CD4-positive, alpha-beta T cell treated with Interleukin-15 for 1 hour (primary cell): ENCODE measurements around the gene TMEM217.
A peak's percentile ranks its signal among the peaks of the same experiment; 100 is the strongest.
"Not testable (repeated sequence)": the region's sequence is repeated elsewhere in the genome, so short reads cannot be mapped to it uniquely, and the experiment has no call there.

Experiments
- DNase-seq: peaks from one replicate; pipeline ENCODE4 v3.0.0-alpha.2; 2020

Gene TMEM217

DNA sequence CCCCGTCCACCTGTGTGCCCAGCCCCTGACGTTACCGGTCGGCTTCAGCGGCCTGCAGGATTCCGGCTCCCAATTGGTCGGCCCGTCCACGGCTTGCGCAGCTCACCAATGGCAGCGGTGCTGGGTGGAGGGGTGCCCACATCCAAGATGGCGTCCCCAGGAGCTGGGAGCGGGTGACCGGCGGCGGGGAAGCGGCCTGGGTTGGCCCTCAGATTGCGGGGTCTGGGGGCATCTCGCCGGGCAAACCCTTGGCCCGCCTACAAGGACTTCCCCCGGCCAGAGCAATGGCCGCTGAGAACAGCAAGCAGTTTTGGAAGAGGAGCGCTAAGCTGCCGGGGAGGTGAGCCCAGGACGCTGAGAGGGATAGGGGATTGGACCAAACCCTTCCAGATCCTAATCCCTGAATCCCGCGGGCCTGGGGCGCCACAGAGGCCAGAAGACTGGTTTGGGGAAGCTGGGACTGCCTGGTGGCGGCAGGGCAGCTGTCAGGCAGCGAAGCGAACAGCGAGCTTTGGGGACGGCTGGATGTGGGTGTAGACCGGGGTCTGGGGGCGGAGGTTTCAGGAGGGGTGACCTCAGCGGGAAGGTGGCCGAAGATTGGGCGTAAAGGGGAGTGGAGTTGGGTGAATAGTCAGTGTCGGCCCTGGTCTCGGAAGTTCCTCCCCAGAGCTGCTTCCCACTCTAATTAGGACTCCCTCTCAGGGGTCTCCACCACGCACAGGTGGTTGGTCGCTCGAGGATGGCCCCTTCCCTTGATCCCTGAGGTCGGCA, at the start of gene TMEM217, which contains the start of gene TBC1D22B:
TMEM217 (minus strand) TSS at position 511 of the 771 bp plus-strand sequence. CDS start 39,114 bp downstream, outside the sequence.
TBC1D22B (plus strand) TSS at position 139 of the 771 bp plus-strand sequence; CDS start at position 285, 146 bp downstream.
- DNase-seq, result peak; percentile 94

DNA sequence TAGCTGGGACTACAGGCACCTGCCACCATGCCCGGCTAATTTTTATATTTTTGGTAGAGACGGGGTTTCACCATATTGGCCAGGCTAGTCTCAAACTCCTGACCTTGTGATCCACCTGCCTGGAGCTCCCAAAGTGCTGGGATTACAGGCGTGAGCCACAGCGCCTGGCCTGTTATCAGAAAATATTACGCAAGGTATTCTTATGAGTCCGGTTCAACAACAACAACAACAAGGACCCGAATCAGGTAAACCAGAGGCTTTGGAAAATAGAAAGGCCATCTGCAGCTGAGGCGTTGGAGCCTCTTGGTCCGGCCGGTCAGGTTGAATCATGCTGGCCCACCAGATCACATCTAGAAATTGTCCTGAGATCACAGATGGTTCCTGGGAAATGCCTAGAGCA, 49.5 kb upstream of the TMEM217 start:
- not testable (repeated sequence) for DNase-seq

DNA sequence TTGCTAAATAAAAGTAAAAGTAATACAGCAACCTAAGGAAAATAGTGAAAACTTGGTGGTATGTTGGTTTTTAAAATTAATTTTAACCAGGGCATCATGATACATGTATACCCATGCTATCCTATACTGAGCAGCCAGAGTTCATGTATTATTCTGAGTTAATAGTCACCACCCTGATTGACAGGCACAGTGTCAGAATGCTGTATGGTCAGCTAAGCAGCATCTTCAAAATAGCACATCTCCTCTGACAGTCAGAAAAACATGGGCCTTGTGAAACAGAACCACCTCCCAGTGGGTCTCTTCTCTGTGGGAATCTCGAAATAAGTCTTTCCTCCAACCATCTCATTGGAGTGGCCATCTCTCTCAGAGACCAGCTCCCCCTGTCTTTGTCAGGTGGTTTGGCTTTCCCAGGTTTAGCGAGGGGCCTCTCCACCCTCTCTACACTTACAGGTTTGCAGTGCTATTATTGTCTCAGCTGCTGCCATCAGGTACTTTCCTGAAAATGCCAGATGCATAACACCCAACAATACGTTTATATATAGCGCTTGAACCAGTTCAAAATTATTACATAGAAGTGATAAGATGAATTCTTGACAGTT, 48.8 kb upstream of the TMEM217 start:
- DNase-seq, result no peak

DNA sequence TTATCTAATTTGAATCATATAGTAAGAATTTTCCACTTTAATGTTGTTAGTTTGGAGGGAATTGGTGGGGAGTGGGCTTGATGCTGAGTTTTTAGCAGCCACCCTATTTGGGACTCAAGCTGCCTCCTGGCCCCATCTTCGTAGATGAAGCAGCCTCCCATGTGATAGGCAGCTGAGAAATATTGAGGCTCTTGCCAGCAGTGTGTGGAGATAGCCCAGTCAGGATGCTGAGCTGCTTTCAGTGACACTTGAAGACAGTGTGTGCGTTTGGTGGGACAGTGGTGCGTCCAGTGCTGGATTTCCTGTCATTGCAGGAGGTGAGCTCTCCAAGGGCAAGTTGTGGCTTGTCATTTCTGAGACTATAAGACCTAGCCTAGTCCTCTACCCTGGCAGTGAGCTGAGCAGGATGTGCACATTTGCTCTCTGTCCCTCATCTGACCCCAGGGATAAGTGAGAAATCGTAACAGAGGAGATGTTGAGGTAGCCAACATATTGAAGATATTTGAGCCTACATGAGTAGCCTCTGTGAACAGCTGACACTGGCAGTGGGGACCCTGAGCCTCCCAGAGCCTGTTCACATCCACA, 48.0 kb upstream of the TMEM217 start:
- DNase-seq, result no peak

DNA sequence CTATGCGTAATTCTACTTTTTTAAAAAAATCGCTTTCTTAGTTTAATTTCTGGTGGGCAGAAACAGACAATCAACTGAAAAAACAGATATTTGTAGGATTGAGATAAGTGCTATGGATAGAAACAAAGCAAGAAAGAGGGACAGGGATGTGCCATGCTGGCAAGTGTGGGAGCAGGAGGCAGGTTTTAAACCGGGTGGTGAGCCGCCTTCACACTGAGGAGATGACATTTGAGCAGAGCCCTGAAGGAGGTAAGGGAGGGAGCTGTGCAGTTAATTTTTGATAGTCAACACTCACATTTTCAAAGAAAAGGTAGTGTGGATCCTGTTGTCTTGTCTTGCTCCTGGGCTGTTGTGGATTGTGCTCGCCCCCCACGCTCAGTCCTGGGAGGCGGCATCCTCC, 46.8 kb upstream of the TMEM217 start:
- no peak for DNase-seq

DNA sequence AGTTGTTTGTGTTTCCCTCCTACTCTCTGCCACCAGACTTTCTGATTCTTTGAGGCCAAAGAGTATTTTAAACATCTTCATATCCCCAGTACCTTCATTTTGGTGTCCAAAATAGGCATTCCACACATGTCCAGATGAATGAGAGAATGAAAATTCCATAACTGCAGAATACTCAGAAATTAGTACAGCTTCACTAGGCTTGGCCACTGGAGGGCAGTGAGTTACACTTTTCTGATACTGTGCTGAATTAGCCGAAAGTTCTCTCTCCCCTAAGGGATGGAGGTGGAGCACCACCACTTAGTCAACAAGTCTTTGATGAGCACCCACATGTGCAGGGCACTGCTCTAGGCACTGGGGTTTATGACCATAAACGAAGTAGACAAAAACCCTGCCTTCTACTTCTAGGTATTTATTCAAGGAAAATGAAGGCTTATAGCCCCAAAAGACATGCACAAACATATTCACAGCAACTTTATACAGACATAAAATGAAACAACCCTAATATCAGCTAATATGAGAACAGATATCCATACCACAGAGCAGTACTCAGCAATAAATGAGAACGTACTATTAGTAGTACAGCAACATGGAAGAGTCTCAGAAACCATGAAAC, 46.1 kb upstream of the TMEM217 start:
- no peak for DNase-seq

DNA sequence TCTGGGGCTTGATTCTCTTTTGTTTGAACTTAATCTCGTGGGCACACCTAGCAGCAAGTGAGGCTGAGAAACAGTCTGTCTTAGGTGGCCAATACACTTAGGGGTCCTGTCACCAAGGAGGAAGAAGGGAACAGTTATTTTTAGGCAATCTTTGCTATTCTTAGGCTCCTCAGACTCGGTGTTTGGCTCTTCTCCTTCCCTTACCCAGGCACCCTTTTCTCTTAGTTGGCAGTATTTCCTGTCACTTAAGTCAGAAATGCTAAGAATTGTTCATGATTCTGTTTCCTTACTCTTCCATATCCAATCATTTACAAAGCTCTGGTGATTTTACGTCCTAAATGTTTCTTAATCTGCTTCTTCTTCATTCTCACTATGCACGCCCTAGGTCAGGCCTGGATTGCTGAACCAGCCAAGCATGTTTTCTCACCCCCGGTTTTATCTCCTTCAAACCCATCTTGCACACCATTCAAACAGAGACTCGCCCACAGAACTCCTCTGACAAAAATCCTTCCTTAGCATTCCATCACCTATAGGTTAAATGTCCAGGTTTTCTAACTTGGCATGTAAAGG, 45.2 kb upstream of the TMEM217 start:
- DNase-seq, result no peak

DNA sequence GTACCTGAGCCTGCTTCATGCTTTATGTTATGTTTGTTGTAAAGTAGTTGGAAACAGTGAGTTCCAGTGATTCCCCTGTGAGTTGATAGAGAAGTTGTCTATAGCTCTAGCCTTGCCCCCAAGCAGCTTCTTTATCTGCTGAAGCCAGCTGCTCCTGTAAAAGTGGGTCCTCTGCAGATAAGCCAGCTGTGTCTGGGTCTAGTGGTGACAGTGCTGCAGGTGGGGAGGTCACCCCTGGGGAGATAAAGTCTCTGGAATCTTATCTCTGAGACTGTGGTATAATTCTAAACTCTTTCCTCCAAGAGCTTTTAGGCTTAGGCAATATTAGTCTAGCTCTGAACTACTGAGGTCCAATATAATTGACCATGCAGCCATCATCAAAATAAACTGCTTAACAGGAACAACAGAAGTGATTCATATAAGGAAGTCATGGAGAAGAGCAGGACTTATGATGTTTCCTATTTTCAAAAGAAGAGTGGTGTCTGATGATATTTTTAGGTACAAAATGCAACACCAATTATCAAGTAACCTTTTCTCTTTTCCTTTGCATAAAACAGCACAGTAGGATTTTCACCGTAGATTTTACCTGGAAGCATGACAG, 44.2 kb upstream of the TMEM217 start:
- DNase-seq, result no peak

DNA sequence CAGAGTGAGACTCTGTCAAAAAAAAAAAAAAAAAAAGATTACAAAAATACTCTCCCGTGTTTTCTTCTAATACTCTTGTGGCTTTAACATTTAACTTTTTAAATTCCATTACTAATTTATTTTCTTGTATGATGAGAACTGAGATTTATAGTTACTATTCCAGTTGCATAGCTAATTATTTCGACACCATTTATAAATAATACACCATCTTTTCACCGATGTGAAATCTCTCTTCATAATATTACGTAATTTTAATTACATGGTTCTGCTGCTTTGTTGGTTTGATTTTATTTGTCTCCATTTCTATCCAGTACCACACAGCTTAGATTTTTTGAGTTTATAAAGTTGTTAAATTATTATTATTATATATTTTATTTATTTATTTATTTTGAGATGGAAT, 42.0 kb upstream of the TMEM217 start:
- no peak for DNase-seq

DNA sequence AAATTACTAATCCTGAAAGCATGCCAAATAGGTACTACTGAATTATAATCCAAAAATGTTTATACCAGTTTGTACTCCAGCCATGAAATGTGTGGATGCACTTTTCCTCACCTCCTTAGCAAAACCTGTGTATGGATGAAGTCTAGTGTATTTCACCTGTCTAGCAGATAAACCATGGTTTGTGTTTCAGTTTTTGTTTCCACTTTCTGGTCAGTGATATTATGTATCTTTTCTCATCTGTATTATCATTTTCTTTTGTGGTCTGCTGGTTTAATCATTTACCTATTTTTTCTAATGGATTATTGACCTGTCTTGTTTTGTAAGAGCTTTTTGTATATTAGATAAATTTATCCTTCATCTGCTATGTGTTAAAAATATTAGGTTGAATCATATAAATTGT, 41.0 kb upstream of the TMEM217 start:
- no peak for DNase-seq

DNA sequence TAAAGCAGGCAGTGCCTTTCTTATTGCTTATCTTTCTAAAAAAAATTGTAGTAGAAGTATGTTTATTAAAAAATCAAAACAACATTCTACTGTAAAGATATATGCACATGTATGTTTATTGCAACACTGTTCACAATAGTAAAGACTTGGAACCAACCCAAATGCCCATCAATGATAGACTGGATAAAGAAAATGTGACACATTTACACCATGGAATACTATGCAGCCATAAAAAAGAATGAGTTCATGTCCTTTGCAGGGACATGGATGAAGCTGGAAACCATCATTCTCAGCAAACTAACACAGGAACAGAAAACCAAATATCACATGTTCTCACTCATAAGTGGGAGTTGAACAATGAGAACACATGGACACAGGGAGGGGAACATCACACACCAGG, 39.7 kb upstream of the TMEM217 start:
- DNase-seq, result not testable (repeated sequence)

DNA sequence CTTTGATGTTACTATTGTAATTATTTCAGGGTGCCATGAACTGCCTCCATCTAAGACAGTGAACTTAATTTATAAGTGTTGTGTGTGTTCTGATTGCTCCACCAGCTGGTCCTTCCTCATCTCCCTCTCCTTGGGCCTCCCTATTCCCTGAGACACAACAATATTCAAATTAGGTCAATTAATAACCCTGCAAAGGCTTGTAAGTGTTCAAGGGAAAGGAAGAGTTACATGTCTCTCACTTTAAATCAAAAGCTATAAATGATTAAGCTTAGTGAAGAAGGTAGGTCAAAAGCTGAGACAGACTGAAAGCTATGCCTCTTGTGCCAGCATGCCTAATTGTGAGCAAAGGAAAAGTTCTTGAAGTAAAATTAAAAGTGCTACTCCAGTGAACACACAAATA, 35.5 kb upstream of the TMEM217 start:
- no peak for DNase-seq

DNA sequence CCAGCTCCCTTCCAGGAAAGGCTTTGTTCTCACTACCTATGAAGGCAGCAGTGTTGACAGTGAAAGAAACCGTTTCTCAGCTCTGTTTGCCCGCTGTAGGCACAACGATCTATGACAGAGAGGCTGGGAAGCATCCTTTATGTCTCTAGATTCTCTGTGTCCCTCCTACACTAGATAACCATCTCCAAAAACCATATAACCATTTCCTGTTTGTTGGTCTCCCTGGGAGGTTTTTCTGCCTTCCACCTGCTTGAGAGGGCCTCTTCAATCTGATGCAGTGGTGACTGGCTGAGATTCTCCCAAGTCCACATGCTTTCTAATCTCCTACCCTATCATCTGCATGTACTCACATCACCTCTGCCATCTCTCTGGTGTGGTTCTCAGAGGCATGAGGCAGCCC, 32.0 kb upstream of the TMEM217 start:
- DNase-seq, result no peak

DNA sequence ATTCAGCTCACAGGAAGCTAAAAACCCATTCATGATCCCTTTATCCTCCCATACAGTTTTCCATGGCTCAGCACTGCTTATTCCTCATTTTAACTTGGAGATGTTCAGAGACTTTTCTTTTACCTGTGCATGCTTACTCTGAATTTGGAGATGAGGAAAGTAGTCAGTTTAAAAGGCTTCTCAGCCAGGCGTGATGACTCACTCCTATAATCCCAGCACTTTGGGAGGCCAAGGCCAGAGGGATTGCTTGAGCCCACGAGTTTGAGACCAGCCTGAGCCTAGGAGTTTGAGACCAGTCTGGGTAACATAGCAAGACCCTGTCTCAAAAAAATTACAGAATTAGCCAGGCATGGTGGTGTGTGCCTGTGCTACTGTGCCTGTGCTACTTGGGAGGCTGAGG, 30.3 kb upstream of the TMEM217 start:
- DNase-seq, result no peak

DNA sequence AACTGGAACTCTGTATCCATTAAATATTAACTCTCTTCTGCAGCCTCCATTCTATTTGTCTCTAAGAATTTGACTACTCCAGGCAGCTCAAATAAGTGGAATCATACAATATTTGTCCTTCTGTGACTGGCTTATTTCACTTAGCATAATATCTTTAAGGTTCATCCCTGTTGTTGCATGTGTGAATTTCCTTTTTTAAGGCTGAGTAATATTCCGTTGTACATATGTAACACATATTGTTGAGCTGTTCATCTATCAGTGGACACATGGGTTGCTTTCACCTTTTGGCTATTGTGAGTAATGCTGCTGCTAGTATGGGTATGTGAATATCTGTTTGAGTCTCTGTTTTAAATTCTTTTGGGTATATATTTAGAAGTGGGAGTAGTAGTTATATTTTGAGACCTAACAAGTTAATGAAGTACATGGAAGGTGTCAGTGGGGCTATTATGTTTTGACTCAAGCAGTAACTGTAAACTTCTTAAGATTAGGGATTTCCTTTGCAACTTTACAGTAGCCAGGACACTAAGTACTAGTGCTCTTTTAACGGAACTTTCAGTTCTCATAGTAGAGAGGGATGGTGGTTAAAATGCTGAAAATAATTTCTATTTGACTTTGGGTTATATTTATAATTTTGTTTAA, 29.7 kb upstream of the TMEM217 start:
- DNase-seq, result no peak

DNA sequence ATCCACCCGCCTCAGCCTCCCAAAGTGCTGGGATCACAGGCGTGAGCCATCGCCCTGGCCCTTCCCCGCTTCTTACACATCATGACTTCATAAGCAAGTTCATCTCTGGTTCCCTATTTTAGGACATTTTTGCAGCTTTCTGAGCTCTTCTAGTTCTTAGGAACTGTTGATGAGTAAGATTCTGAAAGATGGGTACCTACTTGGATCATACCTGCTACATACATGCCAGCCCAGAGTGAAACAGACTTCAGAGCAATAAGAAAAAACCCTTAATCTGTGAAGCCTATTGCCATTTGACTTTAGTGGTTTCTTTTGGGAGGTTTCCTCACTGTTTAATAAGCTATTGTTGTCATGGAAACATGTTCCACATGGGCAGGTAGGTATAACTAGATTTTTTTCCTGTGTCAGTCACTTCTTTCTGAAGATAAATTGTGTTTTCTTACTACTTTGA, 27.9 kb upstream of the TMEM217 start:
- DNase-seq, result no peak

DNA sequence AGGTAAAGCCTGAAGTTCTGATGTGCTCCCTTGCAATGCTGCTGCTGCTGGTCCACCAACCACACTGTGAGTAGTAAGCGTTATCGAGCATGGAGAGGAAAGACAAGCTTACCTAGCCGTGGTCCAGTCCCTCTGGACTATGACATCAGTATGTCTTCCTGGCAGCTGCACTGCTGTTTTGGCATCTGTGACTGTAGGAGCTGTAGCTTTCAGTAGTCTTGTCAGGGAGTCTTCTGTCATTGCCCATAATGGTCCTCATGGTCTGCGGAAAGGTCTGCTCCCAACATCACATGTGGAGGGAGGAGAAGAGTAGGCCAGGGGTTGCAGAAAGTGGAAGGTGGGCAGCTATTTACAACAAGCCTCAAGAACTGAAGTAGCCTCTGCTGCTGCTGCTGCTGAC, 26.8 kb upstream of the TMEM217 start:
- no peak for DNase-seq

DNA sequence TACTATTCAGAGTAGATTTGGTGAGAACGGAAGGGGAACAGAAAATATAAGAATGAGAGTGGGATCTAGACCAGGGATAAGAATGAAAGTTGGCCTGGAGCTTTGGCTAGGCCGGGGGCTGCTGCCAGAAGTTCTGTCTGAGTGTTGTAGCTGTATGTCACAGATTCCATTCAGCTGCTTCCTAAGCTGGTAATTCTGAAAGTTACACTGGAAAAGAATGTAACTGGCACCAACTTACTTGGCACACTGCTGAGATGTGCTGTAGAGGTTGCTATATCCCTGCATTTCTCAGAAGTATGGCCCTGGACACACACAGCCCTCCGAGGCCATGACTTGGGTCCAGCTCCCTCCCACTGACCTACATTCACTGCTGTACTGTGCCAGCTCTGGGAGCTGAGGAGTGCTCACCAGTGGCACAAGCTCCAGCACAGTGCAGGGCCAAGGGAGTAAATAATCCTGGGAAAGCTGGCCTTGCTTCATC, 25.8 kb upstream of the TMEM217 start:
- DNase-seq, result no peak

DNA sequence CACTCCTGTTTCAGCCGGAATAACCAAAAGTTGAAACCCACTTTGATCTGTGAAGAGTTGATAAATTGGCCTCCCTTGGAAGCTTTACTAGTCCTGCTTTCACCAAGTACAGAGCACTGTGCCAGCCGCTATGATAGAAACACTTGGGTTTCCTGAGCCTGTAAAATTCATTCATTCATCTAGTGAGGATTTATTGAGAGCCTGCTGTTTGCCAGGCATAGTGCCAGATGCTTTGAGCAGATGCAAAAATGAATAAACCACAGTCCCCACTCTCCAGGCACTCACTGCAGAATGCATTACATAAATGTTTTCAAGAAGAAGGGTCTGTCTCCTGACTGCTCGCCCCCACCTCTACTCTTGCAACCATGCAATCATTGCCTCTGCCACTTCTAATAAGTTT, 25.3 kb upstream of the TMEM217 start:
- no peak for DNase-seq

DNA sequence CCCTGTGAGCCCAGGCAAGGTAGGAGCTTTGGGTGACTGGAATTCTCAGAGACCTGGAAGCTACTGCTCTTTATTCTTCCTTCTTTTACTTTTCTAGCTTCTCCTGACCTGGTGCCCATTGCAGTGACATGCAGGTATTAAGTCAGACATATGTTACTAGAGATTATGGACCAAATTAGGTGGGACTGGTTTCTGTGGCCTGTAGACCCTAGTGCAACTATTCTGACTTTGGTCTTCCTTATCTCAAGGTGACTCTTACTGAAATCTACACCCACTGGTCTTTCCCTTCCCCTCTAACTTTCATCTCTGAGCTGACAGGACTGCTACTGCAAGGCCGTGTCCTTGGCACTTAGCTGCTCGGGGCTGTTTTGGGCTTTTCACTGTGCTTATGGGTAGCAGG, 24.4 kb upstream of the TMEM217 start:
- DNase-seq, result no peak

DNA sequence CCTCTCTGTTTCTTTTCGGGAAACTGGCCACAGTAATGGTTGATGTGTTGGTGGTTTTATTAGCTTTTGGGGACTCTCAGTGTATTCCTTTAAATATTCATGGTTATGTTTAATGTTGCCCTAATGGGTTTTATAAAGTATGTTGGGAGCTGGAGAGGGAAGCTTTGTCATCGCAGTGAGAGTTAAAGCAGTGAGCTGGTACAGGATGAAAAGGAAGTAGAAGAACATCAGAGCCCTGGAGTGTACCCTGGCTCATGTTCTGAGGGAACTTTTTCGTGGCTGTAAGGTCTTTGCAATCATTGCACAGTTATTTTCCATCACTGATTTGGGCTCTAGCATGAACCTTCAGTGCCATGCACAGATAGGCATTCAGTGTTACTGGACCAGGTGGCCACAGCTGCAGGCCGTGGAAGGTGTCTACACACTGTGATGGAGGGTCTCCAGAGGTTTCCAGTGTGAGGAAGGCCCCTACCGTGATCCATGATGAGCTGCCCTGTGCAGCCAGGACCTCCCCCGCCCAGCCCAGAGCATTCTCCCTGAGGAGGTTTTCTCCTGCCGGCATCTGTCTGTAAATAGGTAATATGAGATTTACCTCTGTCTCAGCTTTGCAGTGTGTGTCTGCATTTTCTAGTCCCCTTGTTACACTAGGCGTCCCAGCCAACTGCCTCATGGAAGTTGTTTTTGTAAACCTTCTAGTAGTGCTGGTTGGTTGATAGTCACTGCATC, 22.4 kb upstream of the TMEM217 start:
- no peak for DNase-seq
